B cell (primary cell): ENCODE measurements around the gene OR2T34.
"Not testable (repeated sequence)": the region's sequence is repeated elsewhere in the genome, so short reads cannot be mapped to it uniquely, and the experiment has no call there.

Experiments
- EZH2 ChIP-seq: IDR thresholded peaks from 2 replicates; pipeline ENCODE4 v1.6.1; 2012; ENCODE audit warnings: borderline replicate concordance, low read depth, mild to moderate bottlenecking, moderate library complexity, low read length; ENCODE audit not compliant: insufficient read depth, poor library complexity, severe bottlenecking
- TF ChIP-seq, protein P1 (sequence below): fragments of 200-600 bp; IDR thresholded peaks from one replicate; pipeline ENCODE4 v1.8.0; 2022; ENCODE audit warnings: antibody characterized with exemption, mild to moderate bottlenecking

DNA sequence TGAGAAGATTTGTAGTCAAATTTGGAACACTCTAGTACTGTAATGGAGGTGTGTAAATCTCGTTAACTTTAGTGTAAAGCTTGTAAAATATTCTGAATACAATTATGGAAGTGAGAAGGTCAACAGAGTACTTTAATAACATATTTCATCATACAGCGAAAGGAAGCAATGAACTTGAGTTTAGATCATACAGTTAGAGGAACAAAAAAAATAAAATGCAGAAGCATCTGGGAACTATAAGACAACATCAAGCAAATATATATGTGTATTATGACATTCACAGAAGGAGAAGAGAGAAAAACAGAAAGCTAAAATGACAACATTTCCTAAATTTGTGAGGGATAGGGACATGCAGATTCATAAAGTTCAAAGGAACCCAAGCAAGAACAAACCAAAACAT is 5.5 kb downstream of the OR2T34 start:
- TF ChIP-seq, protein P1, sequence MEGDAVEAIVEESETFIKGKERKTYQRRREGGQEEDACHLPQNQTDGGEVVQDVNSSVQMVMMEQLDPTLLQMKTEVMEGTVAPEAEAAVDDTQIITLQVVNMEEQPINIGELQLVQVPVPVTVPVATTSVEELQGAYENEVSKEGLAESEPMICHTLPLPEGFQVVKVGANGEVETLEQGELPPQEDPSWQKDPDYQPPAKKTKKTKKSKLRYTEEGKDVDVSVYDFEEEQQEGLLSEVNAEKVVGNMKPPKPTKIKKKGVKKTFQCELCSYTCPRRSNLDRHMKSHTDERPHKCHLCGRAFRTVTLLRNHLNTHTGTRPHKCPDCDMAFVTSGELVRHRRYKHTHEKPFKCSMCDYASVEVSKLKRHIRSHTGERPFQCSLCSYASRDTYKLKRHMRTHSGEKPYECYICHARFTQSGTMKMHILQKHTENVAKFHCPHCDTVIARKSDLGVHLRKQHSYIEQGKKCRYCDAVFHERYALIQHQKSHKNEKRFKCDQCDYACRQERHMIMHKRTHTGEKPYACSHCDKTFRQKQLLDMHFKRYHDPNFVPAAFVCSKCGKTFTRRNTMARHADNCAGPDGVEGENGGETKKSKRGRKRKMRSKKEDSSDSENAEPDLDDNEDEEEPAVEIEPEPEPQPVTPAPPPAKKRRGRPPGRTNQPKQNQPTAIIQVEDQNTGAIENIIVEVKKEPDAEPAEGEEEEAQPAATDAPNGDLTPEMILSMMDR: not testable (repeated sequence)
- not testable (repeated sequence) for TF ChIP-seq EZH2
